AG04450 (cell line): Measurements from ENCODE around the gene KCTD1. TPM values are rescaled to one million over a fixed set of nuclear protein-coding genes. Genes with fewer than 3 reads are reported as not detected.
A peak's percentile ranks its signal among the peaks of the same experiment; 100 is the strongest.

Experiments
- CTCF ChIA-PET: fragments of 300-600, 350-600 bp; formaldehyde crosslinking; extraction: SDS; loops from one replicate; lab custom pipeline; 2022; ENCODE audit warnings: antibody characterized with exemption, inconsistent platforms; lab: Charles Lee
- POLR2A ChIA-PET: fragments of 350-600 bp; formaldehyde crosslinking; extraction: SDS; loops from one replicate; lab custom pipeline; 2021; ENCODE audit warnings: antibody characterized with exemption, inconsistent platforms; lab: Yijun Ruan, JAX
- DNase-seq: peaks from one replicate; pipeline ENCODE4 v3.0.0-alpha.2; 2011; ENCODE audit warnings: low read depth, low spot score
- H3K27ac ChIP-seq: one replicate; pipeline ENCODE4 v1.5.1; 2012; ENCODE audit warnings: low read depth, low read length, control low read depth
- H3K27me3 ChIP-seq: one replicate; pipeline ENCODE4 v1.6.0; 2012; ENCODE audit warnings: low read length; ENCODE audit not compliant: control insufficient read depth, insufficient read depth
- H3K4me3 ChIP-seq: 2 replicates; pipeline ENCODE4 v1.5.1; 2011; ENCODE audit warnings: mild to moderate bottlenecking, low read depth, low read length, control low read depth
- H3K9me3 ChIP-seq: 2 replicates; pipeline ENCODE4 v1.5.1; 2012; ENCODE audit warnings: low read length; ENCODE audit not compliant: control insufficient read depth, insufficient read depth
- polyA plus RNA-seq: library from polyadenylated mRNA; depleted of rRNA; stranded (reverse); fragments of >200 nt; gene quantifications from 2 replicates; pipeline ENCODE4 v1.2.3, GENCODE V29; 2011
- small RNA-seq: library from RNA; depleted of rRNA; stranded (forward); fragments of <200 nt; gene quantifications from one replicate; pipeline ENCODE3, GENCODE V24; 2012; ENCODE audit warnings: low read depth; ENCODE audit not compliant: insufficient read length
- TF ChIP-seq, protein P1 (sequence below): IDR thresholded peaks from 2 replicates; pipeline ENCODE4 v1.5.1; 2011; ENCODE audit warnings: low read depth, low read length, control low read depth, inconsistent platforms

Gene KCTD1
- polyA plus RNA-seq, 1 experiment, result 5.0 TPM

DNA sequence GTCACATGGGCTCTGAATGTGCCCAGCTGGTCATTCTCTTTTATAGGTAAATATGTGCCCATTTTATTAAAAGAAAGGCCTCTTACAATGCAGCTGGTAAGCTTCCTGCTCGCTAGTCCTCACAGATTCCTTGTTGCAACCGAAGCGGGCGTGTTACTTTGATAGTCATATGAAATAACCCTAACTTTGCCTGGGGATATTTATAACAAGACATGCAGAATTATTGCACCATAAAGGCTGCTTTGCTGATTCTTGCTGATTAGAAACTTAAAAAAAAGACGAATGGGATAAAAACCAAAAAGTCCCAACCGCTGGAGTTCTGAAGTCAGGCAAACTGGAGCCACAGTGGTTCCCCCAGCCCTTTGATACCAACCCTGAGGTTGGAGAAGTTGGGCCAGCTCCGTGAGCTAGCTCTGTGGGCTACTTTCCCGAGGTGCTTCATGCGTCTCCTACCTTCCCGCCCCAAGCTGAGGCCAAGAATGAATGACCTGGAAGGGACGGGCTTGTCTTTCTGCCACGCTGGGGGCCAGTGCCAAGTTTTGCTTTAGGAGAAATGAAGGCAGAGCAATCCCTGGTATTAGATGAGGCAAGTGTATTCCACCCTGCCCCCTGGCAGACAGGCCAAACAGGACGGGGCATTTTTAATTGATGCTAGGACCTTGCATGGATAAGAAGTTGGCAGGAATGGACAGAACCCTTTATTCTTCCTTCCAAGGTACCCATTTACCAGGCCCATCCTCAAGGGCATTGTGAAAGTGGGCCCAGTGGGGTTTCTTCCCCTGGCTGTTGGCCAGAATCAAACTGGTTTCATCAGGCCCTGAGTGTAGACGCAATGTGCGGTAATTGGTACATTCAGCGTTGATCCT is 140.4 kb downstream of the KCTD1 start:
- Histone ChIP-seq H3K4me3 (no peak overlapping the region), H3K27ac (no peak overlapping the region), H3K9me3 (no peaks in the 10 kb centered on the region), H3K27me3 (no peaks in the 10 kb centered on the region)
- TF ChIP-seq, protein P1, sequence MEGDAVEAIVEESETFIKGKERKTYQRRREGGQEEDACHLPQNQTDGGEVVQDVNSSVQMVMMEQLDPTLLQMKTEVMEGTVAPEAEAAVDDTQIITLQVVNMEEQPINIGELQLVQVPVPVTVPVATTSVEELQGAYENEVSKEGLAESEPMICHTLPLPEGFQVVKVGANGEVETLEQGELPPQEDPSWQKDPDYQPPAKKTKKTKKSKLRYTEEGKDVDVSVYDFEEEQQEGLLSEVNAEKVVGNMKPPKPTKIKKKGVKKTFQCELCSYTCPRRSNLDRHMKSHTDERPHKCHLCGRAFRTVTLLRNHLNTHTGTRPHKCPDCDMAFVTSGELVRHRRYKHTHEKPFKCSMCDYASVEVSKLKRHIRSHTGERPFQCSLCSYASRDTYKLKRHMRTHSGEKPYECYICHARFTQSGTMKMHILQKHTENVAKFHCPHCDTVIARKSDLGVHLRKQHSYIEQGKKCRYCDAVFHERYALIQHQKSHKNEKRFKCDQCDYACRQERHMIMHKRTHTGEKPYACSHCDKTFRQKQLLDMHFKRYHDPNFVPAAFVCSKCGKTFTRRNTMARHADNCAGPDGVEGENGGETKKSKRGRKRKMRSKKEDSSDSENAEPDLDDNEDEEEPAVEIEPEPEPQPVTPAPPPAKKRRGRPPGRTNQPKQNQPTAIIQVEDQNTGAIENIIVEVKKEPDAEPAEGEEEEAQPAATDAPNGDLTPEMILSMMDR, result no peak
- no peak for DNase-seq
- CTCF ChIA-PET, result interaction anchor here (1.3 to 1.7 kb wide), 2 partner anchors 24 to 241 kb away, joined by 6 read pairs; no protein-coding TSS in a partner anchor
- POLR2A ChIA-PET, result no interaction called here

DNA sequence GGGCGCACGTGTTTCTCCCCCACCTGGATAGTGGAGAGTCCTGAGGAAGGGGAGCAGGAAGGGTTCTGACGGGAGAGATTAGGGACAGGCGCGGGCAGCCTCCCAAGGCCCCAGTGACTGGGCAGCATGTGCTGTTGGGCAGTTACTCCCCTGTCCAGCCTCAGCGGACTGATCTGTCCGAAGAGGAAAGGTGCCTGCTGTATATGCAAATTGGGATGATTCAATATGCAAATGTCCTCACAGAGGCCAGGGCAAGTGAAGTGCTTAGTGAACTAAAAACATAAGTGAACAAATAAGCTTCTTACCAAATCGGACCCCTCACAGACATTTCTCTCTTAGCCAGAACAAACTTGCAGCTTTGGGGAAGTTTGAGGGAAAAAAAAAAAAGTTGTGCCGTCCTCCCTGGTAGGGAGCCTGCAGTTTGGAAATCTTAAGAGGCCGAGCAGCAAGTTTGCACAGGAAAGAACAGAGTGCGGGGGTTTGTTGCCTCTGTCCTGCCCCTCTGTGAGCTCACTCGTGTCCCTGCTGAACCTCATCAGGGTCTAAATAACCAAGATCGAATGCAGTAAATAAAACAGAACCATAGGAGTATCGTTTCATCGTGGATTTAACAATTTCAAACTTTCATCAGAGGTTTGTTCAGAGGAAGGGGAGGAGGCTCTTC is 141.4 kb downstream of the KCTD1 start:
- H3K4me3 ChIP-seq, result no peak overlapping the region
- H3K27me3 ChIP-seq, result peaks cover 2% of the 10 kb centered on the region
- ChIA-PET POLR2A (no interaction called here), CTCF (interaction anchor here (1.3 to 1.7 kb wide), 3 partner anchors 23 to 242 kb away, joined by 4 to 6 read pairs (median 6); no protein-coding TSS in a partner anchor)
- DNase-seq, result no peak
- TF ChIP-seq, protein P1, result no peak
- H3K9me3 ChIP-seq, result no peaks in the 10 kb centered on the region
- H3K27ac ChIP-seq, result no peak overlapping the region

DNA sequence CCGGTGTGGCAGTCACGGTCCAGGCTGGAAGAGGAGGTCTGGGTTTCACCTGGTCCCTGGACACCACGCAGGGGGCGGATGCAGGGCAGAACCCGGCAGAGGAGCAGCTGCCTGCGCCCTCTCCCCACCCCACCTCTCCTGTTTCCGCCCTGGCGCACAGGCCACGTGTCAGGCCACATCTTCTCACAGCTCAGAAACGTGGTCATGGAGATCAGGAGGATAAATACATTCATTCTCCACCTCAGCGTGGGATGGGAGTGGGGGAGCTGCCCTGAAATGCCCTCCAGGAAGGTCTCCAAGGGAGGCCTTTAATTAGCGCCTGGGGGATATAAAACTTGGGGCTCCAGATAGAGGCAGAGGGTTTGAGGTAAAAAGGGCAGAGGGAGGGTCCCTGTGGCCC is 142.0 kb downstream of the KCTD1 start:
- DNase-seq, result no peak
- Histone ChIP-seq H3K9me3 (no peaks in the 10 kb centered on the region), H3K27ac (no peak overlapping the region), H3K27me3 (peaks cover 2% of the 10 kb centered on the region), H3K4me3 (no peak overlapping the region)
- CTCF ChIA-PET, result interaction anchor here (0.7 to 2.2 kb wide), 7 partner anchors 23 to 243 kb away, joined by 3 to 9 read pairs (median 4); no protein-coding TSS in a partner anchor
- POLR2A ChIA-PET, result no interaction called here
- TF ChIP-seq, protein P1, result no peak

DNA sequence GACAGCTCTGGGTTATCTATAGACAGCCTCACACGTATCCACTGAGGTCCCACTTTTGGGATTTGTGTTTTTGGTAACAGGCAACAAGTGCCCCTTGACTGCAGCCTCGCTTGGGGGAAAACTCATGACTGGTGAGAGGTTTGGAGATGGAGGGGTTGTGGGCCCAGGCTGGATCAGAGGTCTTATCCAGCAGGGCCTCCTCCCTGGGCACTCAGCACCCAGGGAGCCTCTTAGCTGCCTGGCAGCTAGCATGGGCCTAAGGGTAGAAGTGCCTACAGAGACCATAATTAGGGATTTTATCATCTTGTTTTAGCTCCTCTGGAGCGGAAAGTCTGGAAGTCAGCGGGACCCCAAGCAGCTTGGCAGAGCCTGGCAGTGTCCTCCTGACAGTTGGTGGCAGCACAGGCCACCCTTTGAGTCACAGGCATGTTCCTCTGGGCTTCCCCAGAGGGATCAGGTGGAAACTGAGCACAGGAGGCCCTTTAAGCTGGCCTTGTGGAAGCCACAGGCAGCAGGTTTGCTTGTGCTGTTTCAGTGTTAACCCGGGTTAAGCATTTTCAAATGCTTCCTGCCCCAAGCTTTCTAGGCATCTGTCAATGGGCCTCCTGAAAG is 143.1 kb downstream of the KCTD1 start:
- Histone ChIP-seq H3K9me3 (no peaks in the 10 kb centered on the region), H3K27me3 (peaks cover 2% of the 10 kb centered on the region), H3K4me3 (no peak overlapping the region), H3K27ac (no peak overlapping the region)
- POLR2A ChIA-PET, result no interaction called here
- no peak for DNase-seq
- CTCF ChIA-PET, result interaction anchor here (0.7 to 2.2 kb wide), 11 partner anchors 22 to 252 kb away, joined by 3 to 9 read pairs (median 4); no protein-coding TSS in a partner anchor
- TF ChIP-seq, protein P1, result peak; percentile 57

Small RNAs within 50 kb of the gene (small RNA-seq; reads per million reads assigned to genes)
- gene MIR8057, result not detected
